A549 (cell line): ENCODE data around the gene PREX1. TPM values are rescaled to one million over a fixed set of nuclear protein-coding genes. Genes with fewer than 3 reads are reported as not detected.

Experiments used
- ATAC-seq, 2 experiments: fragments of 200-7000 bp in 1 of 2; fragments of >200 bp in 1 of 2; cut with Nextera tagmentation in 1 of 2; cut with Tn5 transposase in 1 of 2; 3 replicates each; pipeline versions ENCODE4 v1.8.0 to v1.9.1; 2018 to 2020; ENCODE audit warnings: mild to moderate bottlenecking in 1 of 2, moderate library complexity in 1 of 2
- CTCF ChIA-PET: fragments of 300-600 bp; sonication (Branson Sonifier 250); formaldehyde crosslinking; extraction: SDS; loops from one replicate; lab custom pipeline; 2021; ENCODE audit warnings: antibody characterized with exemption, inconsistent platforms; lab: Yijun Ruan, JAX
- POLR2A ChIA-PET: fragments of 350-600 bp; formaldehyde crosslinking; extraction: SDS; loops from one replicate; lab custom pipeline; 2021; ENCODE audit warnings: antibody characterized with exemption, inconsistent platforms; lab: Yijun Ruan, JAX
- DNase-seq, 2 experiments: peaks; one replicate each; pipeline versions ENCODE4 v3.0.0 to v3.0.0-alpha.2; 2011 to 2016; ENCODE audit warnings: low read depth in 1 of 2, low spot score in 1 of 2
- FAIRE-seq: peaks from 2 replicates; lab custom pipeline; 2011; peaks lifted over from hg19 to GRCh38; lab: Jason Lieb, UNC
- H3K27ac ChIP-seq, 2 experiments: fragments of >200 bp; sonication (Bioruptor Twin); formaldehyde crosslinking; 3 replicates each; pipeline ENCODE4 v1.5.1; 2016 to 2017
- H3K4me1 ChIP-seq: fragments of >200 bp; sonication (Bioruptor Twin); formaldehyde crosslinking; 3 replicates; pipeline ENCODE4 v1.6.1; 2016
- H3K4me2 ChIP-seq: fragments of >200 bp; sonication (Bioruptor Twin); formaldehyde crosslinking; 3 replicates; pipeline ENCODE4 v1.6.1; 2016
- H3K4me3 ChIP-seq: fragments of >200 bp; sonication (Bioruptor Twin); formaldehyde crosslinking; 3 replicates; pipeline ENCODE4 v1.5.1; 2016
- H3K9me3 ChIP-seq: fragments of >200 bp; sonication (Bioruptor Twin); formaldehyde crosslinking; 3 replicates; pipeline ENCODE4 v1.6.1; 2016
- ELK1 ChIP-seq: fragments of 150-350 bp; IDR thresholded peaks from 2 replicates; pipeline ENCODE4 v1.6.1; 2014; ENCODE audit warnings: low read depth, mild to moderate bottlenecking, low read length
- ESRRA ChIP-seq: fragments of 150-350 bp; IDR thresholded peaks from 2 replicates; pipeline ENCODE4 v1.6.1; 2014; ENCODE audit warnings: mild to moderate bottlenecking, low read length, borderline replicate concordance
- HDAC2 ChIP-seq: fragments of 200-600 bp; sonication (generic); IDR thresholded peaks from 2 replicates; pipeline ENCODE4 v1.6.1; 2016
- HOXA7 ChIP-seq: fragments of 250-450 bp; sonication (Bioruptor Pico); IDR thresholded peaks from 2 replicates; pipeline ENCODE4 v1.5.0; 2020; ENCODE audit warnings: mild to moderate bottlenecking, moderate library complexity
- HOXB13 ChIP-seq: fragments of 250-450 bp; sonication (Bioruptor Pico); IDR thresholded peaks from 2 replicates; pipeline ENCODE4 v1.5.0; 2020; ENCODE audit warnings: low read depth, mild to moderate bottlenecking, moderate library complexity
- JUN ChIP-seq, 2 experiments: fragments of >200 bp; sonication (Bioruptor Twin); formaldehyde crosslinking; IDR thresholded peaks; 2 replicates in 1 of 2; 3 replicates in 1 of 2; pipeline ENCODE4 v1.6.1; 2016 to 2017
- KDM1A ChIP-seq: fragments of 200-600 bp; sonication (generic); IDR thresholded peaks from 2 replicates; pipeline ENCODE4 v1.6.1; 2016; ENCODE audit warnings: low read depth, mild to moderate bottlenecking
- KDM5A ChIP-seq: fragments of 200-600 bp; sonication (generic); IDR thresholded peaks from 2 replicates; pipeline ENCODE4 v1.6.1; 2016; ENCODE audit warnings: antibody characterized with exemption, mild to moderate bottlenecking
- MAFK ChIP-seq: fragments of 450-650 bp; IDR thresholded peaks from 2 replicates; pipeline ENCODE4 v1.6.1; 2014; ENCODE audit not compliant: partially characterized antibody
- MYC ChIP-seq: IDR thresholded peaks from 2 replicates; pipeline ENCODE4 v1.6.1; 2012; ENCODE audit warnings: mild to moderate bottlenecking, inconsistent platforms, low read length, improper control_type of control experiment, borderline replicate concordance
- NPAS2 ChIP-seq: fragments of 250-450 bp; sonication (Bioruptor Pico); IDR thresholded peaks from 2 replicates; pipeline ENCODE4 v1.8.0; 2022; ENCODE audit warnings: mild to moderate bottlenecking, moderate library complexity, borderline replicate concordance
- NR3C1 ChIP-seq: fragments of >200 bp; sonication (Bioruptor Twin); formaldehyde crosslinking; IDR thresholded peaks from 3 replicates; pipeline ENCODE4 v1.6.1; 2017
- PHF8 ChIP-seq: fragments of 200-600 bp; sonication (generic); IDR thresholded peaks from 2 replicates; pipeline ENCODE4 v1.6.1; 2016; ENCODE audit warnings: low read depth, mild to moderate bottlenecking, antibody characterized with exemption, moderate library complexity, borderline replicate concordance
- RAD21 ChIP-seq, 2 experiments: fragments of >200 bp in 1 of 2; sonication (Bioruptor Twin) in 1 of 2; formaldehyde crosslinking in 1 of 2; IDR thresholded peaks in 1 of 2; conservative IDR thresholded peaks in 1 of 2; 2 replicates in 1 of 2; 3 replicates in 1 of 2; pipeline ENCODE4 v1.6.1; 2012 to 2018; ENCODE audit warnings: inconsistent platforms in 1 of 2
- RCOR1 ChIP-seq: fragments of 150-350 bp; IDR thresholded peaks from 2 replicates; pipeline ENCODE4 v1.6.1; 2014; ENCODE audit warnings: antibody characterized with exemption, low read length, low read depth
- REST ChIP-seq: fragments of 200-600 bp; sonication (generic); IDR thresholded peaks from 2 replicates; pipeline ENCODE4 v1.6.1; 2016; ENCODE audit warnings: antibody characterized with exemption, mild to moderate bottlenecking, moderate library complexity
- SMC3 ChIP-seq: fragments of >200 bp; sonication (Bioruptor Twin); formaldehyde crosslinking; IDR thresholded peaks from 3 replicates; pipeline ENCODE4 v1.6.1; 2018; ENCODE audit warnings: inconsistent platforms
- SREBF2 ChIP-seq: fragments of 450-650 bp; IDR thresholded peaks from 2 replicates; pipeline ENCODE4 v1.6.1; 2014; ENCODE audit warnings: mild to moderate bottlenecking, moderate library complexity
- TFCP2L1 ChIP-seq: fragments of 250-450 bp; sonication (Bioruptor Pico); IDR thresholded peaks from 2 replicates; pipeline ENCODE4 v1.5.0; 2021; ENCODE audit warnings: mild to moderate bottlenecking
- ZC3H11A ChIP-seq: fragments of 450-650 bp; IDR thresholded peaks from 2 replicates; pipeline ENCODE4 v1.6.1; 2014; ENCODE audit warnings: antibody characterized with exemption, mild to moderate bottlenecking
- ZFP36 ChIP-seq: fragments of 450-650 bp; IDR thresholded peaks from 2 replicates; pipeline ENCODE4 v1.6.1; 2014; ENCODE audit warnings: borderline replicate concordance; ENCODE audit not compliant: partially characterized antibody
- ZSCAN20 ChIP-seq: fragments of 250-450 bp; sonication (Bioruptor Pico); IDR thresholded peaks from 2 replicates; pipeline ENCODE4 v1.8.0; 2022; ENCODE audit warnings: mild to moderate bottlenecking, moderate library complexity
- WGBS: methylation state at CpG from one replicate; pipeline ENCODE4 v1.1.6; 2017; ENCODE audit errors: missing lambda C conversion rate; 5-methylcytosine and 5-hydroxymethylcytosine counted together
- polyA plus RNA-seq, 4 experiments: library from polyadenylated mRNA; depleted of rRNA in 3 of 4; stranded (reverse); fragments of >200 nt; fragmentation: RNase III in 1 of 4; extraction: RNeasy Plus Mini Kit Qiagen cat#74134 plus additional on column Dnase treatment in 1 of 4; gene quantifications; 2 replicates in 3 of 4; 3 replicates in 1 of 4; pipeline ENCODE4 v1.2.3, GENCODE V29; 2011 to 2017
- TF ChIP-seq, protein P1 (sequence below): fragments of >200 bp; sonication (Bioruptor Twin); formaldehyde crosslinking; IDR thresholded peaks from 3 replicates; pipeline ENCODE4 v1.5.1; 2016

PREX1 gene
- polyA plus RNA-seq, 2 of the 4 experiments (the other 2 are of a cell fraction): 3.6 to 4.2 TPM

DNA sequence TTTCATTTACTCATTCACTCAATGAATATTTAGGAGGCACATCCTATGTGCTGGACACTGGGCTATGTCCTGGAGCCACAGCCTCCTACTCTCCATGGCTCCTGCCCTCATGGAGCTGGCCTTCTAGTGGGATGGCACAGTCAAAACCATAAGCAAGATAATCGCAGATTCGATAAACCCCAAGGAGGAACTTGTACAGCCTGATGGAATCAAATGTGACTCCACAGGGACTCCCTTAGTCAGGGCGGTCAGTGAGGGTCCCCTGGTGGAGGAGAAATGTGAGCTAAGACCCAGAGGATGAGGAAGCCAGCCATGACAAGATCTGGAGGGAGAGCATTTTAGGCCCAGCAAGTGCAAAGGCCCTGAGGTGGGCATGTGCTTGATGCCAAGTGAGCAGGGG lies 211.9 kb downstream of the PREX1 start (continued):
- TF ChIP-seq KDM5A: no peak
- no peak for TF ChIP-seq MAFK

DNA sequence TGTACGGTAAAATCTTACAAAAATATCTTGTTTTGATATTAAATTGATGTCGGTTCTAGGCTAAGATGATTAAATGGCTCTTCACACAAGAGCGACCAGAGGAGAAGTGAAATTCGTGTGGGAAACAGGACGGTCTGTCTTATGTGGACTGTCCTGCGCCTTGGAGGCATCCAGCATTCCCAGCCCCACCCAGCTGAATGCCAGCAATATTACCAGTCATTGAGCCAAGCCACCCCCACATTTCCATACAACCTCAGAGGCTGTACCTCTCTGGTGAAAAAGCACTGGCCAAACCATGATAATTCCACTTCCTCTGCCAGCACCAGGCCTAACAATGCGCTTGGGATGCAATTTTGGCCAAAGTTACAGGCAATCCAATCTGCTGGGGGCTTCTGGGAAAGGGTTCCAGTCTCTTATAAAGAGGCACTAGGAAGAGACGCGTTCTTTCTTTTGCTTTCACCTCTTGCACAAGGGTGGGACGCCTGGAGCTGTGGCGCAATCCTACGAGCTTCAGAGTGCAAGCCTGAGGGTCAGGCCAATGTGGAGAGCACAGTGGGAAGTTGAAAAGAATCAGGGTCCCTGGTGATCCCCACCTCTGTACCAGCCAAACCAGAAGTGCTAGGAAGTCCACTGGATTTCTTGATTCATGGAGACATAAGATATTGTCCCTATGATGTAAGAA lies 213.1 kb downstream of the PREX1 start:
- no peak overlapping the region for H3K4me3 ChIP-seq
- TF ChIP-seq KDM1A: no peak
- no peak for TF ChIP-seq HOXB13 (CRISPR knock-in tag)
- TF ChIP-seq, protein P1, sequence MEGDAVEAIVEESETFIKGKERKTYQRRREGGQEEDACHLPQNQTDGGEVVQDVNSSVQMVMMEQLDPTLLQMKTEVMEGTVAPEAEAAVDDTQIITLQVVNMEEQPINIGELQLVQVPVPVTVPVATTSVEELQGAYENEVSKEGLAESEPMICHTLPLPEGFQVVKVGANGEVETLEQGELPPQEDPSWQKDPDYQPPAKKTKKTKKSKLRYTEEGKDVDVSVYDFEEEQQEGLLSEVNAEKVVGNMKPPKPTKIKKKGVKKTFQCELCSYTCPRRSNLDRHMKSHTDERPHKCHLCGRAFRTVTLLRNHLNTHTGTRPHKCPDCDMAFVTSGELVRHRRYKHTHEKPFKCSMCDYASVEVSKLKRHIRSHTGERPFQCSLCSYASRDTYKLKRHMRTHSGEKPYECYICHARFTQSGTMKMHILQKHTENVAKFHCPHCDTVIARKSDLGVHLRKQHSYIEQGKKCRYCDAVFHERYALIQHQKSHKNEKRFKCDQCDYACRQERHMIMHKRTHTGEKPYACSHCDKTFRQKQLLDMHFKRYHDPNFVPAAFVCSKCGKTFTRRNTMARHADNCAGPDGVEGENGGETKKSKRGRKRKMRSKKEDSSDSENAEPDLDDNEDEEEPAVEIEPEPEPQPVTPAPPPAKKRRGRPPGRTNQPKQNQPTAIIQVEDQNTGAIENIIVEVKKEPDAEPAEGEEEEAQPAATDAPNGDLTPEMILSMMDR: no peak
- TF ChIP-seq TFCP2L1 (CRISPR knock-in tag): no peak
- no peak for TF ChIP-seq ZSCAN20 (CRISPR knock-in tag)
- TF ChIP-seq RAD21 (conservative IDR thresholded peaks at IDR 0.05 in 1 of 2, IDR thresholded peaks at IDR 0.05 in 1 of 2): no peak
- no peak for TF ChIP-seq RCOR1
- TF ChIP-seq, all 56 proteins: peak for 0
- CTCF ChIA-PET: interaction anchor here (1.2 to 2.3 kb wide), 3 partner anchors 828 to 951 kb away, joined by 3 to 15 read pairs (median 6); no protein-coding TSS in a partner anchor
- no peak for DNase-seq
- POLR2A ChIA-PET: no interaction called here
- 67% methylated on average over 12 of the region's 12 CpGs for WGBS
- H3K4me1 ChIP-seq: peaks cover 7% of the 10 kb centered on the region
- H3K4me2 ChIP-seq: no peak overlapping the region
- no peak overlapping the region for H3K27ac ChIP-seq
- ATAC-seq: no peak; a peak in 1 of 6 replicates
- FAIRE-seq: no peak
- H3K9me3 ChIP-seq: no peaks in the 10 kb centered on the region

DNA sequence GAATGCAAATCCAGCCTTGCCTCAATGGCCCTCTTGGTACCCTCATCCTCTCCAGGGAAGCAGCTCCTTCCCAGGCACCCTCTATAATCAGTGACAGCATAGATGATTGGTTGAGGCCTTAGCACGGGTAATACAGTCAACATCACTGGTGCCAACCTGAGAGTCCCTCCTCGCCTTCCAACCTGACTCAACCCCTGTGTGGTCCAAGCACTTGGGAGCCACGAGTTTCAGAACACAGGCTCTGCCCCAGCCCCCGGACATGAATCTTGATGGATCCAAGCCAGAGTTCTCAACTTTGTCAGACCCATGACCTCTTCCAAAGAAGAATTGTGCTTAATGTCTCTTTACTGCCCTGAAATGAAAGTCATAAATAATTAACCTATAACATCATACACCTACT lies 213.9 kb downstream of the PREX1 start:
- FAIRE-seq (no peak), DNase-seq (no peak), ATAC-seq (no peak)
- ChIA-PET POLR2A (no interaction called here), CTCF (interaction anchor here (1.1 to 2.1 kb wide), 5 partner anchors 8 to 950 kb away, joined by 3 to 6 read pairs (median 3); no protein-coding TSS in a partner anchor)
- no peak overlapping the region for H3K27ac ChIP-seq
- no peak overlapping the region for H3K4me3 ChIP-seq
- H3K4me1 ChIP-seq: no peaks in the 10 kb centered on the region; the same call in 2 of the 3 replicates
- H3K9me3 ChIP-seq: no peaks in the 10 kb centered on the region
- no peak overlapping the region for H3K4me2 ChIP-seq
- no peak for TF ChIP-seq NR3C1
- no peak for TF ChIP-seq MYC
- TF ChIP-seq PHF8: no peak
- TF ChIP-seq ZFP36: no peak
- TF ChIP-seq HOXA7 (CRISPR knock-in tag): no peak
- no peak for TF ChIP-seq NPAS2 (CRISPR knock-in tag)
- TF ChIP-seq ZC3H11A: no peak
- TF ChIP-seq HDAC2: no peak
- no peak for TF ChIP-seq RCOR1
- no peak for TF ChIP-seq ESRRA
- no peak for TF ChIP-seq ELK1
- TF ChIP-seq SMC3: no peak
- TF ChIP-seq REST: no peak
- no peak for TF ChIP-seq SREBF2
- no peak for TF ChIP-seq JUN (IDR thresholded peaks at IDR 0.05)
- TF ChIP-seq, all 56 proteins: peak for 0
- 25% methylated on average over 4 of the region's 4 CpGs for WGBS
